GM12878 (cell line): ENCODE measurements around the gene MAP2K1. TPM values are rescaled to one million over a fixed set of nuclear protein-coding genes. Genes with fewer than 3 reads are reported as not detected.

Source experiments
- BACH1 ChIP-seq: fragments of 450-650 bp; IDR thresholded peaks from 2 replicates; pipeline ENCODE4 v1.6.1; 2017; ENCODE audit warnings: mild to moderate bottlenecking, borderline replicate concordance
- BHLHE40 ChIP-seq, 2 experiments: fragments of 450-650 bp in 1 of 2; IDR thresholded peaks; 2 replicates each; pipeline ENCODE4 v1.6.1; 2011 to 2017; ENCODE audit warnings: low read depth in 2 of 2, borderline replicate concordance in 1 of 2, improper control_type of control experiment in 1 of 2, low read length in 1 of 2, mild to moderate bottlenecking in 1 of 2
- FOS ChIP-seq: IDR thresholded peaks from 3 replicates; pipeline ENCODE4 v1.6.1; 2011; ENCODE audit warnings: borderline replicate concordance; ENCODE audit not compliant: insufficient read length; ENCODE audit errors: extremely low read depth
- FOXK2 ChIP-seq: fragments of 450-650 bp; IDR thresholded peaks from 2 replicates; pipeline ENCODE4 v1.6.1; 2017; ENCODE audit warnings: mild to moderate bottlenecking, moderate library complexity
- KDM1A ChIP-seq: fragments of 200-600 bp; sonication (generic); IDR thresholded peaks from 2 replicates; pipeline ENCODE4 v1.6.1; 2016; ENCODE audit warnings: borderline replicate concordance
- POLR2AphosphoS5 ChIP-seq: IDR thresholded peaks from 2 replicates; pipeline ENCODE4 v1.6.1; 2011; ENCODE audit warnings: mild to moderate bottlenecking, low read length, inconsistent platforms
- TAF1 ChIP-seq: IDR thresholded peaks from 2 replicates; pipeline ENCODE4 v1.6.1; 2011; ENCODE audit warnings: mild to moderate bottlenecking, low read depth, low read length, borderline replicate concordance
- YY1 ChIP-seq: IDR thresholded peaks from 2 replicates; pipeline ENCODE4 v1.6.1; 2011; ENCODE audit warnings: low read depth, mild to moderate bottlenecking, low read length
- ZNF274 ChIP-seq: IDR thresholded peaks from one replicate; pipeline ENCODE4 v1.8.0; 2011; ENCODE audit not compliant: insufficient read length, insufficient read depth
- ZZZ3 ChIP-seq: IDR thresholded peaks from 2 replicates; pipeline ENCODE4 v1.6.1; 2011; ENCODE audit warnings: low read depth; ENCODE audit not compliant: control insufficient read depth, insufficient read length
- polyA plus RNA-seq, 11 experiments: library from polyadenylated mRNA; depleted of rRNA in 4 of 11; unstranded in 6 of 11; stranded (reverse) in 5 of 11; fragments of >200 nt; fragmentation: Nextera tagmentation in 4 of 11; fragmentation: Illumina TruSeq in 1 of 11; extraction: Ambion mirVana in 4 of 11; extraction: Trizol in 1 of 11; gene quantifications; 1 replicate in 1 of 11; 2 replicates in 10 of 11; pipeline versions ENCODE4 v1.2.1 to v1.2.3, GENCODE V29; 2011 to 2016; ENCODE audit warnings: inconsistent platforms in 2 of 11, missing spikeins in 2 of 11, low read depth in 1 of 11
- total RNA-seq, 4 experiments: library from RNA; depleted of rRNA in 3 of 4; stranded (reverse); fragments of >200 nt in 3 of 4; fragmentation: Illumina TruSeq in 1 of 4; extraction: Trizol in 1 of 4; gene quantifications; 2 replicates each; pipeline versions ENCODE4 v1.2.1 to v1.2.3, GENCODE V29; 2013 to 2021
- TF ChIP-seq, protein P1 (sequence below): fragments of 450-650 bp; IDR thresholded peaks from 2 replicates; pipeline ENCODE4 v1.6.1; 2016; ENCODE audit warnings: mild to moderate bottlenecking
- TF ChIP-seq, protein P2 (sequence below): IDR thresholded peaks from 2 replicates; pipeline ENCODE4 v1.6.1; 2011; ENCODE audit warnings: borderline replicate concordance, low read depth, mild to moderate bottlenecking, moderate library complexity, low read length; ENCODE audit not compliant: insufficient read depth, poor library complexity, severe bottlenecking
- TF ChIP-seq, protein P3 (sequence below): IDR thresholded peaks from 2 replicates; pipeline ENCODE4 v1.6.1; 2012; ENCODE audit warnings: mild to moderate bottlenecking, low read depth, low read length
- TF ChIP-seq, protein P4 (sequence below): fragments of 450-650 bp; IDR thresholded peaks from 2 replicates; pipeline ENCODE4 v1.6.1; 2016; ENCODE audit warnings: mild to moderate bottlenecking
- TF ChIP-seq, protein P5 (sequence below): fragments of 450-650 bp; IDR thresholded peaks from 2 replicates; pipeline ENCODE4 v1.6.1; 2016; ENCODE audit warnings: mild to moderate bottlenecking, moderate library complexity, borderline replicate concordance

Gene MAP2K1
- total and polyA plus RNA-seq, 10 of the 15 experiments (the other 5 are each of a cell fraction or from before 2014, with no cell fraction given), result 11.2 to 112 (median 56.6) TPM

DNA sequence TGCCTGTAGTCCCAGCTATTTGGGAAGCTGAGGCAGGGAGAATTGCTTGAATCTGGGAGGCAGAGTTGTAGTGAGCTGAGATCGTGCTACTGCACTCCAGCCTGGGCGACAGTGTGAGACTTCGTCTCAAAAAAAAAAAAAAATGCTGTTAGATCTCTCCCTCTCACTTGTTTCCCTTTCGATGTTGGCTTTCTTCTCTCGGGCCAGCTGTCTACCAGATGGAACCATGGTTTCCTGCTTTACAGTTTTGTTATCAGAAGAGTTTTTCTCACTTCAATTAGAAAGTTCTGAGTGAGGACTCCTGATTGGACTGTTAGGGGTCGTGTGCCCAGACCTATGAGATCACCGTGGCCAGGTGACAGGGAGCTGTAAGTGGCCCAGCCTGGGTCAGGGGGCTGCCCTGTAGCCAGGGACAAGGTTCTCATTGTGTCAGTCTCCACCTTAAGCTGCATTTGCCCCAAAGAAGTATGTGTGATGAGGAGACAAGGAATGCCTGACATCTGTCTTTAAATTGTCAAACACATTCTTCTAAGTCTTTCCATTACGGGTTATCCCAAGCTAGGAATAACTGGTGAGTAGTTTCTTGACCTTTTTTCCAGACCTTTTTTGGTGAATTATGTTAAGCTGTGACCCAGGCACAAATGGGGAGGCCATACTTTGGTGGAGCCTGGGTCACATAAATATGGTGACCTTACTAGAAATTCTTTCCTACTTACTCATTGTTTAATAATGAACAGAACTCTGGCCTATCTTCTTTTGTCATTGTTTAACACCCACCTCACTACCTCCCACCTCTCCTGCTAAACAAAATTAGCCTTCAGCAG lies 85.7 kb downstream of the MAP2K1 start (continued):
- no peak for TF ChIP-seq YY1
- no peak for TF ChIP-seq BACH1
- no peak for TF ChIP-seq KDM1A
- no peak for TF ChIP-seq ZZZ3
- TF ChIP-seq, protein P1, sequence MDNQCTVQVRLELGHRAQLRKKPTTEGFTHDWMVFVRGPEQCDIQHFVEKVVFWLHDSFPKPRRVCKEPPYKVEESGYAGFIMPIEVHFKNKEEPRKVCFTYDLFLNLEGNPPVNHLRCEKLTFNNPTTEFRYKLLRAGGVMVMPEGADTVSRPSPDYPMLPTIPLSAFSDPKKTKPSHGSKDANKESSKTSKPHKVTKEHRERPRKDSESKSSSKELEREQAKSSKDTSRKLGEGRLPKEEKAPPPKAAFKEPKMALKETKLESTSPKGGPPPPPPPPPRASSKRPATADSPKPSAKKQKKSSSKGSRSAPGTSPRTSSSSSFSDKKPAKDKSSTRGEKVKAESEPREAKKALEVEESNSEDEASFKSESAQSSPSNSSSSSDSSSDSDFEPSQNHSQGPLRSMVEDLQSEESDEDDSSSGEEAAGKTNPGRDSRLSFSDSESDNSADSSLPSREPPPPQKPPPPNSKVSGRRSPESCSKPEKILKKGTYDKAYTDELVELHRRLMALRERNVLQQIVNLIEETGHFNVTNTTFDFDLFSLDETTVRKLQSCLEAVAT, result 0 out of 2 replicates have a peak, but pooled peaks have one; percentile 53
- TF ChIP-seq, protein P2, sequence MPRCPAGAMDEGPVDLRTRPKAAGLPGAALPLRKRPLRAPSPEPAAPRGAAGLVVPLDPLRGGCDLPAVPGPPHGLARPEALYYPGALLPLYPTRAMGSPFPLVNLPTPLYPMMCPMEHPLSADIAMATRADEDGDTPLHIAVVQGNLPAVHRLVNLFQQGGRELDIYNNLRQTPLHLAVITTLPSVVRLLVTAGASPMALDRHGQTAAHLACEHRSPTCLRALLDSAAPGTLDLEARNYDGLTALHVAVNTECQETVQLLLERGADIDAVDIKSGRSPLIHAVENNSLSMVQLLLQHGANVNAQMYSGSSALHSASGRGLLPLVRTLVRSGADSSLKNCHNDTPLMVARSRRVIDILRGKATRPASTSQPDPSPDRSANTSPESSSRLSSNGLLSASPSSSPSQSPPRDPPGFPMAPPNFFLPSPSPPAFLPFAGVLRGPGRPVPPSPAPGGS, result no peak
- TF ChIP-seq, protein P3, sequence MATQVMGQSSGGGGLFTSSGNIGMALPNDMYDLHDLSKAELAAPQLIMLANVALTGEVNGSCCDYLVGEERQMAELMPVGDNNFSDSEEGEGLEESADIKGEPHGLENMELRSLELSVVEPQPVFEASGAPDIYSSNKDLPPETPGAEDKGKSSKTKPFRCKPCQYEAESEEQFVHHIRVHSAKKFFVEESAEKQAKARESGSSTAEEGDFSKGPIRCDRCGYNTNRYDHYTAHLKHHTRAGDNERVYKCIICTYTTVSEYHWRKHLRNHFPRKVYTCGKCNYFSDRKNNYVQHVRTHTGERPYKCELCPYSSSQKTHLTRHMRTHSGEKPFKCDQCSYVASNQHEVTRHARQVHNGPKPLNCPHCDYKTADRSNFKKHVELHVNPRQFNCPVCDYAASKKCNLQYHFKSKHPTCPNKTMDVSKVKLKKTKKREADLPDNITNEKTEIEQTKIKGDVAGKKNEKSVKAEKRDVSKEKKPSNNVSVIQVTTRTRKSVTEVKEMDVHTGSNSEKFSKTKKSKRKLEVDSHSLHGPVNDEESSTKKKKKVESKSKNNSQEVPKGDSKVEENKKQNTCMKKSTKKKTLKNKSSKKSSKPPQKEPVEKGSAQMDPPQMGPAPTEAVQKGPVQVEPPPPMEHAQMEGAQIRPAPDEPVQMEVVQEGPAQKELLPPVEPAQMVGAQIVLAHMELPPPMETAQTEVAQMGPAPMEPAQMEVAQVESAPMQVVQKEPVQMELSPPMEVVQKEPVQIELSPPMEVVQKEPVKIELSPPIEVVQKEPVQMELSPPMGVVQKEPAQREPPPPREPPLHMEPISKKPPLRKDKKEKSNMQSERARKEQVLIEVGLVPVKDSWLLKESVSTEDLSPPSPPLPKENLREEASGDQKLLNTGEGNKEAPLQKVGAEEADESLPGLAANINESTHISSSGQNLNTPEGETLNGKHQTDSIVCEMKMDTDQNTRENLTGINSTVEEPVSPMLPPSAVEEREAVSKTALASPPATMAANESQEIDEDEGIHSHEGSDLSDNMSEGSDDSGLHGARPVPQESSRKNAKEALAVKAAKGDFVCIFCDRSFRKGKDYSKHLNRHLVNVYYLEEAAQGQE, result no peak
- TF ChIP-seq POLR2AphosphoS5, result no peak; the same call in 1 of the 2 replicates
- TF ChIP-seq FOS, result no peak
- TF ChIP-seq, protein P4, sequence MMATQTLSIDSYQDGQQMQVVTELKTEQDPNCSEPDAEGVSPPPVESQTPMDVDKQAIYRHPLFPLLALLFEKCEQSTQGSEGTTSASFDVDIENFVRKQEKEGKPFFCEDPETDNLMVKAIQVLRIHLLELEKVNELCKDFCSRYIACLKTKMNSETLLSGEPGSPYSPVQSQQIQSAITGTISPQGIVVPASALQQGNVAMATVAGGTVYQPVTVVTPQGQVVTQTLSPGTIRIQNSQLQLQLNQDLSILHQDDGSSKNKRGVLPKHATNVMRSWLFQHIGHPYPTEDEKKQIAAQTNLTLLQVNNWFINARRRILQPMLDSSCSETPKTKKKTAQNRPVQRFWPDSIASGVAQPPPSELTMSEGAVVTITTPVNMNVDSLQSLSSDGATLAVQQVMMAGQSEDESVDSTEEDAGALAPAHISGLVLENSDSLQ, result peak; percentile 63; the same call in 1 of the 2 replicates
- no peak for TF ChIP-seq TAF1
- TF ChIP-seq ZNF274, result no peak
- TF ChIP-seq FOXK2, result peak; percentile 47; the same call in 1 of the 2 replicates
- TF ChIP-seq, protein P5, sequence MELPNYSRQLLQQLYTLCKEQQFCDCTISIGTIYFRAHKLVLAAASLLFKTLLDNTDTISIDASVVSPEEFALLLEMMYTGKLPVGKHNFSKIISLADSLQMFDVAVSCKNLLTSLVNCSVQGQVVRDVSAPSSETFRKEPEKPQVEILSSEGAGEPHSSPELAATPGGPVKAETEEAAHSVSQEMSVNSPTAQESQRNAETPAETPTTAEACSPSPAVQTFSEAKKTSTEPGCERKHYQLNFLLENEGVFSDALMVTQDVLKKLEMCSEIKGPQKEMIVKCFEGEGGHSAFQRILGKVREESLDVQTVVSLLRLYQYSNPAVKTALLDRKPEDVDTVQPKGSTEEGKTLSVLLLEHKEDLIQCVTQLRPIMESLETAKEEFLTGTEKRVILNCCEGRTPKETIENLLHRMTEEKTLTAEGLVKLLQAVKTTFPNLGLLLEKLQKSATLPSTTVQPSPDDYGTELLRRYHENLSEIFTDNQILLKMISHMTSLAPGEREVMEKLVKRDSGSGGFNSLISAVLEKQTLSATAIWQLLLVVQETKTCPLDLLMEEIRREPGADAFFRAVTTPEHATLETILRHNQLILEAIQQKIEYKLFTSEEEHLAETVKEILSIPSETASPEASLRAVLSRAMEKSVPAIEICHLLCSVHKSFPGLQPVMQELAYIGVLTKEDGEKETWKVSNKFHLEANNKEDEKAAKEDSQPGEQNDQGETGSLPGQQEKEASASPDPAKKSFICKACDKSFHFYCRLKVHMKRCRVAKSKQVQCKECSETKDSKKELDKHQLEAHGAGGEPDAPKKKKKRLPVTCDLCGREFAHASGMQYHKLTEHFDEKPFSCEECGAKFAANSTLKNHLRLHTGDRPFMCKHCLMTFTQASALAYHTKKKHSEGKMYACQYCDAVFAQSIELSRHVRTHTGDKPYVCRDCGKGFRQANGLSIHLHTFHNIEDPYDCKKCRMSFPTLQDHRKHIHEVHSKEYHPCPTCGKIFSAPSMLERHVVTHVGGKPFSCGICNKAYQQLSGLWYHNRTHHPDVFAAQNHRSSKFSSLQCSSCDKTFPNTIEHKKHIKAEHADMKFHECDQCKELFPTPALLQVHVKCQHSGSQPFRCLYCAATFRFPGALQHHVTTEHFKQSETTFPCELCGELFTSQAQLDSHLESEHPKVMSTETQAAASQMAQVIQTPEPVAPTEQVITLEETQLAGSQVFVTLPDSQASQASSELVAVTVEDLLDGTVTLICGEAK, result no peak
- TF ChIP-seq BHLHE40 (IDR thresholded peaks at IDR 0.05; ENCODE audit: borderline replicate concordance in 1 of 2, low read depth in 2 of 2, low read length in 1 of 2), result peak in 1 of 2 experiments; percentile 79; a peak in 2 of 4 replicates
